HG02938 (cell line): ENCODE measurements around the gene MPL.

ENCODE experiments used
- ATAC-seq: cut with Tn5 transposase; IDR thresholded peaks from one replicate; pipeline ENCODE4 v1.9.1; 2021; ENCODE audit warnings: mild to moderate bottlenecking, moderate library complexity; ENCODE audit not compliant: unreplicated experiment

MPL gene

DNA sequence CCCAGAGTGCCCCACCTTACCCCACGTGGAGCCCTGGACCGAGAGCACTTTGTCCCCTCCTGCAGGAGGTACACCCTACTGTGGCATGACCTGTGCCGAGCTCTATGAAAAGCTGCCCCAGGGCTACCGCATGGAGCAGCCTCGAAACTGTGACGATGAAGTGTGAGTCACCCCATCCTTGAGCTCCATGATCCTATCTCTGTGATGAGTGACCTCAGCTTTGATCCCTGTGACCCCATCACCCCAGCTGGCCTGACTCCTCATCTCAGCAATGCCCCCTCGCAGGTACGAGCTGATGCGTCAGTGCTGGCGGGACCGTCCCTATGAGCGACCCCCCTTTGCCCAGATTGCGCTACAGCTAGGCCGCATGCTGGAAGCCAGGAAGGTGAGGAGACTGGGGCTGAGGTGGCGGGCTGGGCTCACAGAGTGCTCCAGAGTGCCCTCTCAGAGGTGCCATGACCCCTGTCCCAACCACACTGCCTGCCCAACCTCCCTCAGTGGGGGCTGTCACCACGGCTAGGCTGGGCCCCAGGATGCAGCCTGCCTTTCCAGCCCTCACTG lies 16.2 kb upstream of the MPL start:
- ATAC-seq: no peak

DNA sequence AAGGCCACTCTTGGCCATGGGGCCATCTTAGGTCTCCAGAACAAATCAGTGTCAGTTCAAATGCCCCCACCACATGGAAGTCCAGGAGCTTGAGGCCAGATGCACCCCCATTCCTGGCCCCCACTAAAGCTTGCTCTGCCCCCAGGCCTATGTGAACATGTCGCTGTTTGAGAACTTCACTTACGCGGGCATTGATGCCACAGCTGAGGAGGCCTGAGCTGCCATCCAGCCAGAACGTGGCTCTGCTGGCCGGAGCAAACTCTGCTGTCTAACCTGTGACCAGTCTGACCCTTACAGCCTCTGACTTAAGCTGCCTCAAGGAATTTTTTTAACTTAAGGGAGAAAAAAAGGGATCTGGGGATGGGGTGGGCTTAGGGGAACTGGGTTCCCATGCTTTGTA lies 15.1 kb upstream of the MPL start:
- ATAC-seq: no peak

DNA sequence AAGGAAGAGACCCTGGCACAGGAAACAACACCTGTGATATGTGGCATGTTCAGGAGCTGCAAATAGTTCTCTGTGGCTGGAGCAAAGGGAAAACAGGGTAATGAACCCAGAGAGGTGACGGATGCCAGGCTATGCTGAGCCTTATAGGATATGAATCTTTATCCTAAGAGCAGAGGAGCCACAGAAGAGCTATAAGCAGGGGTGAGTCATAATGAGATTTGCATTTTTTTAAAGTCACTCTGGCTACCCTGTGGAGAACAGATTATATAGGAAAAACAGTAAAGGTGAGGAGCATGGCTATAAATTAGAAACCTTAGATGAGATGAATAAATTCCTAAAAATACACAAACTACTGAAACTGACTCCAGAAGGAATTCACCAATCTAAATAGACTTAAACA lies 12.8 kb upstream of the MPL start:
- ATAC-seq: no peak

DNA sequence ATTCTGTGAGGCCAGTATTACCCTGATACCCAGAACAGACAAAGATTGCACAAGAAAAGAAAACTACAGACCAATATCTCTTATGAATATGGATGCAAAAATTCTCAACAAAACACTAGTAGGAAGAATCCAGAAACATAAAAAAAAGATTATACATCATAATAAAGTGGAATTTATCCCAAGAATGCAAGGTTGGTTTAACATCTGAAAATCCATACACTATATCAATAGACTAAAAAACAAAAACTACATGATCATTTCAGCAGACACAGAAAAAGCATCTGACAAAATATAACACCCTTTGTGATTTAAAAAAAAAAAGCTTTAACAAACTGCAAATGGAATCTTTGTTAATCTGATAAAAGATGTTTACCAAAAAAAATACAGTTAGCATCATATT lies 12.2 kb upstream of the MPL start:
- ATAC-seq: no peak

DNA sequence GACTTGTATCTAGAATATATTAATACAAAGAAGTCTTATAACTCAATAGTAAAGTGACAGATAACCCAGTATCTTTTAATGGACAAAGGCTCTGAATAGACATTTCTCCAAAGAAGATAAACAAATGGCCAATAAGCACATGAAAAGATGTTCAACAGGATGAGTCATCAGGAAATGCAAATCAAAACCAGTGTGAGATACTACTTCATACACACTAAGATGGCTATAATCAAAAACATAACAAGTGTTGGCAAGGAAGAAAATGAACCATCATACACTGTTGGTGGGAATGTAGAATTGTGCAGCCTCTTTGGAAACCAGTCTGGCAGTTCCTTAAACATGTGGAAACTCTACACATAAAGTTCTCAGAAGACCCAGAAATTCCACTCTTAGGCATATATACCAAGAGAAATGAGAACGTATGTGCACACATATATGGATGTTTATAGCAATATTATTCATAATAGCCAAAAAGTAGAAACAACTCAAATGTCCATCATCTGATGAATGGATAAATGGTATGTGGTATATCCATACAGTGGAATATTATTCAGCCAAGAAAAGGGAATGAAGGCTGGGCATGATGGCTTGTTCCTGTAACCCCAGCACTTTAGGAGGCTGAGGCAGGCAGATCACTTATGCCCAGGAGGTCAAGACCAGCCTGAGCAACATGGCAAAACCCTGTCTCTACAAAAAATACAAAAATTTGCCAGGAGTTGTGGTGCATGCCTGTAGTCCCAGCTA lies 9.9 kb upstream of the MPL start:
- ATAC-seq: no peak

GRCh38 chr1:43329995-43330751 lies 7.4 kb upstream of the MPL start:
- no peak for ATAC-seq

DNA sequence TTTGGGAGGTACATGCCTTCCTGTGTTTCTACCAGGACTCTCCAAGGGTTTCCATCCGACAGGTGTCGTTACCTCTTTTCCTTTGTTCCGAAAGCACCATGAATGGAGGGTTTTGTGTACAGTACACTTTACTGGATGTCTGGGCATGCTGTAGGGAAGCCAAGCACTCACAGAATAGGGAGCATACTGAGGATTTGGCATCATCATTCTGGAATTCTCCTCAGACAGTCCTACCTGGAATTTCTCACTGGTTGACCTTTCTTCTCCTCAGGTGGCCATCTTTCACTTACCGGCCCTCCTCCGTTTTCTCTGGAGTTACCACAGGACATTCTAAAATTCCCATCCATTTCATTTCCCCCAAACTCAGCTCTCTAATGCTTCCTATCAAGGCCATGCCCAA lies 5.9 kb upstream of the MPL start:
- ATAC-seq: no peak

DNA sequence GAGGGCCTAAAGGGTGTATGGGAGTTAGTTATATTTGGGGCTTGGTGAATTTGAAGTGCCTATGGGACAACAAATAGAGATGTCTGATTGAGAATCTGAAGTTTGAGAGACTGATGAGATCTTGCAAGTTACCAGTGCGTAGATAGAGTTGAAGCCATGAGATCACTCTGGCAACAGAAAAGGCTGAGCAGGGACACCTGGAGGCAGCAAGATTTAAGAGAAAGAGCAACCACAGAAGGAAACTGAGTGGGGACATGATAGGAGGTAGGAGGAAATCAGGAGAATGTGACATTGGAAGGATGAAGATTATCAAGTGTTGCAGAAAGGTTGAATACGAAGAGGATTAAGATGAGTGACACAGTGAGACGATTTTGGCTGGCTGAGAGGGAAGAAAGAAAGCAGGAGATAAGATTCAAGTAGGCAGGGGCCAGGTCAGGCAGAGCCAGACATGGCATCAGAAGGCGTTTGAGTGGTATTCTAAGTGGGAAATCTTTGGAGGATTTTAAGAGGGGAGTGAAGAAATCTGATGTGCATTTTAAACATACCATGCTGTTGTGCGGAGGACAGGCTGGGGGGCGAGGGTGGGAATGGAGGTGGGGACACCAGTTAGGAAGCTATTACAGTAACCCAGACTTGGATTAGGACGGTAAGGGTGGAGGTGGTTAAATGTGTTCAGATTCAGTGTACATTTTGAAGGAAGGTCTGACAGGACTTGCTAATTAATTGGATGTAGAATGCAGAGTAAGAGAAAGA lies 3.0 kb upstream of the MPL start:
- ATAC-seq: no peak

GRCh38 chr1:43338001-43338400 lies 383 bp downstream of the MPL start:
- ATAC-seq: no peak

- no peak for ATAC-seq
Measured at GRCh38 chr1:43339584-43340232, 2.1 kb downstream of the MPL start.

GRCh38 chr1:43340559-43340958 lies 2.9 kb downstream of the MPL start:
- no peak for ATAC-seq

DNA sequence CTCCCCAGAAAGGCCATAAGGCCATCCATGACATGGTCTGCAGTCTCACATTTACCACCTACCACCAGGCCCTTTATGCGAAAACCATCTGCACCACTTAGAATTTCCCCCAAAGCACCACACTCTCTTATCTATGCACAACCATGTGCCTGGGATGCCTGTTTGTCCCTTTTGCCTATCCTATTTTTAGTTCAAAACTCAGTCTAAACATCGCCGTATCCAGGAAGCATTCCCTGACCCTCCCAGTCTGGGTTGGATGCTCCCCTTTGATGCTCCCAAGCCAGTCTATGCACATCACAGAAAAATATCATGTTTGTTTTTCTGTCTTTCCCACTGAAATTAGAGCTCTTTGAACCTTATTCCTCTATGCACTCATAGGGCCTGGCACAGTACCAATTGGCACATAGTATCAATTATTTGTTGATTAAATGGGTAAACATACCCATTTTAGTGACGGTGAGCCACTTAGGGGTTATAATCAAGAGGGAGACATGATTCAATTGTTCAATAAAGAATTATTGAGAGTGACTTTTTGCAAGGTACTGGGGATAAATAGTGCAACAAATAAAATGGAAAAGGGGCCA lies 6.7 kb downstream of the MPL start:
- no peak for ATAC-seq

- ATAC-seq: no peak
Measured at GRCh38 chr1:43345120-43345519, 7.5 kb downstream of the MPL start.

- ATAC-seq: no peak
Measured at GRCh38 chr1:43346636-43347035, 9.0 kb downstream of the MPL start.

DNA sequence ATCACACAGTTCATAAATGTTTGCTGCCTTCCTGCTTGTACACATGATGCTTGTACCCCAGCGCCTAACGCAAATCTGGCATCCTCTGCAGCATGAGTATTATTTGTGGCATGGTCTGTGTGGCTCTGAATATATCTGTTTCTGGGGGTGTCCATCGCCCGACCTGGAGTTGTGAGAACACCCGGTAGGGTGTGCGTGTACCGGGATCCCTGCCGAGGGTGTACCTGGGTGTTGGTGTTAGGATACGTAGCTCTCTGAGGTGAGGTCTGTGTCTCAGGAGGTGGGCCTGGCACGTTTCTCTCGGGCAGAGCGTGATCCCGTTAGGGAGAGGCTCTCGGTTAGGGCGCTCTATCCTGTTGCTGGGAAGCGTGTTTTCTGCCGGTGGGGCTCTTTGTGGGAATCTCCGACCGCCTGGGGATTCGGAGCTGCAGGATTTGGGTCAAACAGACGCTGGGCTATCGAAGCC lies 10.8 kb downstream of the MPL start:
- ATAC-seq: no peak

DNA sequence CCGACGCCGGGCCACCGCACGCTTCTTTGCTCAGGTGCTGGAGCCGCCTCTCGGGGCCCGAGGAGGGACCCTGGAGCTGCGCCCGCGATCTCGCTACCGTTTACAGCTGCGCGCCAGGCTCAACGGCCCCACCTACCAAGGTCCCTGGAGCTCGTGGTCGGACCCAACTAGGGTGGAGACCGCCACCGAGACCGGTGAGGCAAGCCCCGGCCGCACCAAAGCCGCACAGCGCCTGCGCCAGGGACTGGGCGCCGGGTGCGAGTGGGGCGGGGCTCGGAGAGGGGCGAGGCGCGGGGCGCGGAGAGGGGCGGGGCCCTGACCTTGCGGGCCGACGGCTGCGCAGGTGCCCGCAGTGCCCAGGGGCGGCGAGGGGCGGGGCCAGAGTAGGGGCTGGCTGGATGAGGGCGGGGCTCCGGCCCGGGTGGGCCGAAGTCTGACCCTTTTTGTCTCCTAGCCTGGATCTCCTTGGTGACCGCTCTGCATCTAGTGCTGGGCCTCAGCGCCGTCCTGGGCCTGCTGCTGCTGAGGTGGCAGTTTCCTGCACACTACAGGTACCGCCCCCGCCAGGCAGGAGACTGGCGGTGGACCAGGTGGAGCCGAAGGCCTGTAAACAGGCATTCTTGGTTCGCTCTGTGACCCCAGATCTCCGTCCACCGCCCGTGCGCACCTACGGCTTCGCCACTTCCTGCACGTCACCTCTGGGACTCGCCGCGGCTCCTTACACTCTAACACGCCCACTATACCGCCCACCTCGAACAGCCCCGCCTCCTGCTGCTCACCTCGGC lies 11.4 kb downstream of the MPL start:
- ATAC-seq: no peak

DNA sequence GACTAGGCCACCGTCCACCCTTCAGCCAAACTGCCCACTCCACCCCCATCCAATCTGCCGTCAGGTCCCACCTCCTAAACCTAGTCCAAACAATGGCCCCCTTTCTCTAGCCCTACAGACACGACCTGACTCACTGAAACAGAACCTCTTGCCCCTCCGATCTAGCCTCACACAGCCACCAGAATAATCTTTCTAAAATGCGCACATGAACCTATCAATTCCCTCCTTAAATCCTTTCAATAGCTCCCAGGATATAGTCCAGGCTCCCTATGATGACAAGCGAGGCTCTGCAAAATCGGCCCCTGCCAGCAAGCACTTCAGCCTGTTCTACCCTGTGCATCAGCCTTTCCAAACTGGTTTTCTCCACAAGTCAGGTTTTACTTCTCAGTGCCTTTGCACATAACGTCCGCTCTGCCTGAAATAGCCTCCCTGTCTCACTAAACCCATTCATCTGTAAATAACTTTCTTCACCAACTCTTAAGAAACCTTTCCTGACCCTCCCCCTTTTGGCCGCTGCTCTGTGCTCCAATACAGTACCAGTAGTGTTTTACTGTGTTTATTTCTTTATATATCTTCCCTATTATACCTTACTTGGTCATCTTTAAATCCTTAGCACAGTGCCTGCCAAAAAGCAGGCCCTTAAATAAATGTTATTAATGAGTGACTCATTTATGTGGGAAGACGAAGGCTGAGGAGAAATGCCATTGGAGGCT lies 12.1 kb downstream of the MPL start:
- no peak for ATAC-seq

- ATAC-seq: no peak
Measured at GRCh38 chr1:43350976-43351375, 13.4 kb downstream of the MPL start.
